Activated B cell treated with CpG ODN at 0.5 μM for 24 hours (primary cell): ENCODE measurements around the gene STRN3. TPM values are rescaled to one million over a fixed set of nuclear protein-coding genes. Genes with fewer than 3 reads are reported as not detected.

ENCODE experiments used
- ATAC-seq: fragments of 200-7000 bp; cut with Tn5 transposase; one replicate; pipeline ENCODE4 v1.10.0; 2021; ENCODE audit warnings: low read depth, mild to moderate bottlenecking, moderate library complexity
- CTCF ChIA-PET: fragments of 350-600 bp; sonication (Branson Sonifier 250); formaldehyde crosslinking; loops from one replicate; lab custom pipeline; 2021; ENCODE audit warnings: antibody characterized with exemption; lab: Charles Lee
- POLR2A ChIA-PET: fragments of 350-600 bp; sonication (Branson Sonifier 250); formaldehyde crosslinking; loops from one replicate; lab custom pipeline; 2021; ENCODE audit warnings: antibody characterized with exemption; lab: Charles Lee
- DNase-seq: peaks from one replicate; pipeline ENCODE4 v3.0.0; 2022
- H3K27ac Mint-ChIP-seq: one replicate; pipeline ENCODE4 v1.8.0; 2020; ENCODE audit warnings: mixed read lengths
- H3K27me3 Mint-ChIP-seq: one replicate; pipeline ENCODE4 v1.8.0; 2021; ENCODE audit warnings: mixed read lengths
- H3K36me3 Mint-ChIP-seq: one replicate; pipeline ENCODE4 v1.8.0; 2021; ENCODE audit warnings: low read depth, mixed read lengths
- H3K4me1 Mint-ChIP-seq: one replicate; pipeline ENCODE4 v1.8.0; 2021; ENCODE audit warnings: mixed read lengths
- H3K4me3 Mint-ChIP-seq: one replicate; pipeline ENCODE4 v1.8.0; 2020; ENCODE audit warnings: mild to moderate bottlenecking, mixed read lengths
- H3K9me3 Mint-ChIP-seq: one replicate; pipeline ENCODE4 v1.8.0; 2020; ENCODE audit warnings: mixed read lengths
- CTCF ChIP-seq: fragments of 200-600 bp; IDR thresholded peaks from one replicate; pipeline ENCODE4 v1.8.0; 2022; ENCODE audit warnings: antibody characterized with exemption, mild to moderate bottlenecking
- intact Hi-C: fragments of 100-400 bp; cut with micrococcal nuclease; formaldehyde crosslinking; loops from one replicate; pipeline ENCODE4 v1.15.1; 2024
- total RNA-seq: library from RNA; stranded (reverse); gene quantifications from 2 replicates; pipeline ENCODE4 v1.2.3, GENCODE V29; 2022

STRN3 gene
- total RNA-seq, 1 donor from 2014 or later, result 31.0 TPM

GRCh38 chr14:30872602-30873001 lies 153.6 kb downstream of the STRN3 start:
- DNase-seq (no peak), ATAC-seq (no peak)
- intact Hi-C loops, result loop anchor here (5.0 to 10.0 kb wide), 2 partner anchors 155 to 1332 kb away; partner anchors contain the start of genes AP4S1, RNU6-7, RNU6-8 and STRN3
- Mint-ChIP-seq H3K4me3 (no peak overlapping the region), H3K4me1 (peaks cover 24% of the 10 kb centered on the region), H3K27ac (no peak overlapping the region), H3K27me3 (peaks cover 11% of the 10 kb centered on the region), H3K9me3 (no peaks in the 10 kb centered on the region), H3K36me3 (no peaks in the 10 kb centered on the region)
- ChIA-PET CTCF (no interaction called here), POLR2A (interaction anchor here (0.6 kb wide), 1 partner anchor 9 kb away, joined by 6 read pairs; no protein-coding TSS in a partner anchor)
- TF ChIP-seq CTCF, result no peak

DNA sequence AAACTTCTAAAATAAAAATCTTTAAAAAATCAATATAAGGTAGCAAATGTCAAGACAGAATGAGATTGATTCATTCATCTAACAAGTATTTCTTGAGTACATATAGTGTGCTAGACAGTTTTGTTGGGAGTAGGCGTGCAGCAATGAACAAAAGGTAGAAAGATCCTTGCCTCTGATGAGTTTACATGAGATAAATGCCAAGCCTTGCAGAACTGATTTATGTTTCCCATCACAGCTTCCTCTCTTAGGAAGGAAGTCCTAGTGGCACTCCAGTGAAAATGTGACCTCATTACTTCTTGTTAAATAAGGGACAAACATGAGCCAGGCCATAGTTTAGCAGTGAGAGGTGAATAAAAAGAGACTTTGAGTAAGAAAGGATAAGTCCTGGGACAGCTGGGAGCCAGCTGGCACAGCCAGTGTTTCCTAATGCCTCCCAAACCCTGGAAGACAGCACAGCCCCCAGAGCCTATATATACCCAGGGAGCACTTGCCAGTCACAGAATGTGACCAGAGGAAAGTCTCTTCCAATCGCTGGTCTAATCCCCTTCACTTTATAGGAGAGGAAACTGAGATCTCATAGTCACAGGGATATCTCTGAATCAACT lies 156.5 kb downstream of the STRN3 start:
- DNase-seq, result no peak
- Mint-ChIP-seq H3K9me3 (no peaks in the 10 kb centered on the region), H3K27me3 (peaks cover 8% of the 10 kb centered on the region), H3K36me3 (no peaks in the 10 kb centered on the region), H3K4me3 (no peak overlapping the region), H3K4me1 (peaks cover 8% of the 10 kb centered on the region), H3K27ac (no peak overlapping the region)
- POLR2A ChIA-PET, result no interaction called here
- no peak for TF ChIP-seq CTCF
- no peak for ATAC-seq
- intact Hi-C loops, result loop anchor here (5.0 to 10.0 kb wide), 2 partner anchors 158 to 1335 kb away; partner anchors contain the start of genes AP4S1, RNU6-7, RNU6-8 and STRN3
- CTCF ChIA-PET, result no interaction called here

GRCh38 chr14:30868736-30869135 lies 157.4 kb downstream of the STRN3 start:
- CTCF ChIA-PET, result no interaction called here
- intact Hi-C loops, result no loop called here
- H3K4me1 Mint-ChIP-seq, result peaks cover 11% of the 10 kb centered on the region
- ATAC-seq, result no peak
- POLR2A ChIA-PET, result interaction anchor here (0.7 kb wide), 1 partner anchor 589 kb away, joined by 5 read pairs; no protein-coding TSS in a partner anchor
- no peak for DNase-seq
- H3K9me3 Mint-ChIP-seq, result no peaks in the 10 kb centered on the region
- H3K27me3 Mint-ChIP-seq, result peaks cover 8% of the 10 kb centered on the region
- no peak overlapping the region for H3K4me3 Mint-ChIP-seq
- no peak for TF ChIP-seq CTCF
- H3K27ac Mint-ChIP-seq, result no peak overlapping the region
- H3K36me3 Mint-ChIP-seq, result no peaks in the 10 kb centered on the region

- no peak overlapping the region for H3K4me3 Mint-ChIP-seq
- ATAC-seq (no peak), DNase-seq (no peak)
- H3K27ac Mint-ChIP-seq, result no peak overlapping the region
- peaks cover 20% of the 10 kb centered on the region for H3K4me1 Mint-ChIP-seq
- ChIA-PET CTCF (no interaction called here), POLR2A (no interaction called here)
- no peak for TF ChIP-seq CTCF
- intact Hi-C loops, result no loop called here
- H3K36me3 Mint-ChIP-seq, result no peaks in the 10 kb centered on the region
- no peaks in the 10 kb centered on the region for H3K9me3 Mint-ChIP-seq
- peaks cover 2% of the 10 kb centered on the region for H3K27me3 Mint-ChIP-seq
Observed at GRCh38 chr14:30864934-30865333, 161.2 kb downstream of the STRN3 start.

GRCh38 chr14:30861200-30861599 lies 165.0 kb downstream of the STRN3 start:
- ATAC-seq (no peak), DNase-seq (no peak)
- H3K27me3 Mint-ChIP-seq, result no peaks in the 10 kb centered on the region
- CTCF ChIA-PET, result no interaction called here
- POLR2A ChIA-PET, result no interaction called here
- TF ChIP-seq CTCF, result no peak
- H3K9me3 Mint-ChIP-seq, result peaks cover 2% of the 10 kb centered on the region
- no peak overlapping the region for H3K27ac Mint-ChIP-seq
- peaks cover 20% of the 10 kb centered on the region for H3K4me1 Mint-ChIP-seq
- no peak overlapping the region for H3K4me3 Mint-ChIP-seq
- intact Hi-C loops, result no loop called here
- no peaks in the 10 kb centered on the region for H3K36me3 Mint-ChIP-seq
